HK-2 (cell line): ENCODE results near the gene RAB10.
"Not testable (repeated sequence)": the region's sequence is repeated elsewhere in the genome, so short reads cannot be mapped to it uniquely, and the experiment has no call there.

Experiments used
- DNase-seq: peaks from one replicate; pipeline ENCODE4 v3.0.0-alpha.2; 2018; ENCODE audit not compliant: unreplicated experiment

RAB10 gene

DNA sequence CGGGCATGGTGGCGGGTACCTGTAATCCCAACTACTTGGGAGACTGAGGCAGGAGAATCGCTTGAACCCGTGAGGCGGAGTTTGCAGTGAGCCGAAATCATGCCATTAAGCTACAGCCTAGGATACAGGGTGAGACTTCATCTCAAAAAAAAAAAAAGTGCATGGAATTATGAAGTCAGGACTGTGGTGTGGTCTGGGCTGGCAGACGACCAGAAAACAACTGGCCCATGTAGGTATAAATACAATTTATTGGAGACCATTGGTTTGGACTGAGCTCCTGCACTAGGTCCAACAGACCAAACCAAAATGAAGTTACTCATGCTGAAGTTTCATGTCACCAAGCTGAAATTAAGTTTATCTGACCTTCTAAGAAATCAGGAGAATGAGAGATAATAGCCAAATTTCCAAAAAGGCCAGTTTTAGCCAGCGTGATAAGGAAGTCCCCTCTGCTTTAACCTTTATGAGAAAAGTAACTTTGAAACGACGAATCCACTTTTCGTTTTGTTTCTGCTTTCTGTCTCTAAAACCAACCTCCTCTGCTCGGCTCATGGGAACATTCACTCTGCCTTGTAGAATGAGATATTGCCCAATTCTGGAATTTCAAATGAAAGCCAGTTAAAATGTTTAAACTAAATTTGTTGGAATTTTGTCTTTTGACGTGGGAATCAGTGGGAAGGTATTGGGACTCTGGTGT is 17.7 kb upstream of the RAB10 start:
- DNase-seq, result no peak

DNA sequence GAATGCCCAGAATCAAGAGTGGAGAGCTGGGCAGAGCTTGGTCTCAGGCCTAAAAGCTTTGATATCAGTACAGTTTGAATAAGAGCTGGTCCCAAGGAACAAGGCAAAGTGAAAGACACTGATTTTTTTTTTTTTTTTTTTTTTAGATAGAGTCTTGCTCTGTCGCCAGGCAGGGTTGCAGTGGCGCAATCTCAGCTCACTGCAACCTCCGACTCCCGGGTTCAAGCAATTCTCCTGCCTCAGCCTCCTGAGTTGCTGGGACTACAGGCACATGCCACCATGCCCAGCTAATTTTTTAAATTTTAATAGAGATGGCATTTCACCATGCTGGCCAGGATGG is 17.2 kb upstream of the RAB10 start:
- DNase-seq, result not testable (repeated sequence)

DNA sequence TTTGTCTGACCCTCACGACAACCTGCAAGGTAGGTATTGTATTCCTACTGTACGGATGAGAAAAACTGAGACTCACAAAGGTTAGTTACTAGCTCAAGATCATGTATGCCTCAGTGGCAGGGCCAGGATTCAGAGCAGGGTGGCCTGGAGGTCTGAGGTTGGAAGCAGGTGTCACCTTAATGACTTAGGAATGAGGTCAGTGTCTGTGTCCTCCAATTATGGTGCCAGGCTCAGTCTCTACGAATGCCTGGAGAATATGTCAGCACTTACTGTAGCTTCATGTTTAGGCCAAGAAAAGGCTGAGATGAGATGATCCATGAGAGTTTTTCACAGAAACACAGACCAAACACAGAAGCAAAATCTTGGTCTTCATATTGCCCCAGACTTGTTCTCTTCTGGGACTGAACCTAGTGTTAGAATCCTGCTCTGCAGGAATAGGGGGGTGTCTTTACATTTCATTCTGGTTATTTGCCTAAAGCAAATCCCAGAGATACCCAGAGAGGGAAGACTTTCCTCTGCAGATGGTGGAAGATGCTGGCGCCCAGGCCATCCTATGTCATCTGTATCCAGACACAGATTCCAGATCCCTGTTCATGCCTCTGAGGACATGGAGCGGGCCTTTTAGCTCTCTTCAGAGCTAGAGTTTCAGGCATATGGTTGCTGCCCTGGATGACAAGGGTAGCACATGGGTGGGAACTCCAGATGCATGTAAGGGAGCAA is 16.3 kb upstream of the RAB10 start:
- no peak for DNase-seq

DNA sequence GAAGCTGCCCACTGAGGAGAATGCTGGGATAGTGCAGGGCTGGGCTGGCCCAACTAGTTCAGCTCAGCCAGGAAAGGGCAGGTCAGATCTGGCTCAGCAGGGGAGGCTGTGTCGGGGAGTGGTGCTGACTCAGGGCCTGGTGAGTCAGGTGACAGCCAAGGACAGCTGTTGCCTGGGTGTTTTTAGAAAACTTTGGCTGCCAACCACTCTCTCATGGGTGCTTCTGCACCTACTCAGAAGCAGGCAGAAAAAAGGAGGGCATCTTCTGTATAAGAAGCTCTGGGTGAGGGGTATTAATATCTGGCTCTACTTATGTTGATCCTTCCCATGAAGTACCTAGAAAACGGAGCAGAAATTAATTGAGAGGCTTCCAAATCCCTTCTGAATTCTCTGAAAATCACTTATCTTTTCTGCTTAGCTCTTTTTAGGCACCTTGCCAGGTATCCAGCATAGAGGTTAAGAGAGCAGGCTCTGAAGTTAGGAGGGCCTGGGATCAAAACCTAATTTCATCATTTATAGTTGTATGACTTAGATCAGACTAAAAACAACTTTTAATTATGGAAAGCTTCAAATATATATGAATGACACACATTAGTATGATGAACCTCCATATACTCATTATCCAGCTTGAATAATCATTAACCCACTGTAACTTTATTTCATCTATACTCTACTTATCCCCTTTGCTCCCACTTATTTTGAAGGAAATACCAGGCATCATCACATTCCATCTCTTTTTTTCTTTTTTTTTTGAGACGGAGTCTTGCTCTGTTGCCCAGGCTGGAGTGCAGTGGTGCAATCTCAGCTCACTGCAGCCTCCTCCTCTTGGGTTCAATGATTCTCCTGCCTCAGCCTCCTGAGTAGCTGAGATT is 15.5 kb upstream of the RAB10 start:
- DNase-seq, result peak; percentile 78

DNA sequence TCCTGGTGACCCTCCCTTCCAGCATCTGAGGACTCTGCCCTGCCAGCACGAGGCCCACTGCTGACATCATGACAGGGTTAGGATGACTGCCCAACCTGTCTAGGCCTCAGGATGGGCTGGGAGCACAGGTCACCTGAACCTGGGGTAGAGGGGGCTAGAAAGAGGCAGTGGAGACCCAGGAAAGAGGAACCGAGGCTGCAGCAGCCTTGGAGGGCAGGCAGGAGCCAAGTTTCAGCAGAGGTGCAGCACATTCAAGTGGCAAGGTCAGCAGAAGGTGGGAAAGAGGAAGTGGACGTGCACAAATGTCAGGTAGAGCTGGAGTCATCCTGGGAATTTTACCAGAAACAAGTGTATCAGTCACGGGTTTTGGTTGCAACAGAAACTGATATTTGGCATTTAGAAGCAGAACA is 13.6 kb upstream of the RAB10 start:
- no peak for DNase-seq

- DNase-seq, result no peak
Observed at GRCh38 chr2:26024260-26024659, 9.6 kb upstream of the RAB10 start.

GRCh38 chr2:26025509-26025908 is 8.4 kb upstream of the RAB10 start:
- DNase-seq, result no peak

- DNase-seq, result not testable (repeated sequence)
Observed at GRCh38 chr2:26028083-26028482, 5.8 kb upstream of the RAB10 start.

DNA sequence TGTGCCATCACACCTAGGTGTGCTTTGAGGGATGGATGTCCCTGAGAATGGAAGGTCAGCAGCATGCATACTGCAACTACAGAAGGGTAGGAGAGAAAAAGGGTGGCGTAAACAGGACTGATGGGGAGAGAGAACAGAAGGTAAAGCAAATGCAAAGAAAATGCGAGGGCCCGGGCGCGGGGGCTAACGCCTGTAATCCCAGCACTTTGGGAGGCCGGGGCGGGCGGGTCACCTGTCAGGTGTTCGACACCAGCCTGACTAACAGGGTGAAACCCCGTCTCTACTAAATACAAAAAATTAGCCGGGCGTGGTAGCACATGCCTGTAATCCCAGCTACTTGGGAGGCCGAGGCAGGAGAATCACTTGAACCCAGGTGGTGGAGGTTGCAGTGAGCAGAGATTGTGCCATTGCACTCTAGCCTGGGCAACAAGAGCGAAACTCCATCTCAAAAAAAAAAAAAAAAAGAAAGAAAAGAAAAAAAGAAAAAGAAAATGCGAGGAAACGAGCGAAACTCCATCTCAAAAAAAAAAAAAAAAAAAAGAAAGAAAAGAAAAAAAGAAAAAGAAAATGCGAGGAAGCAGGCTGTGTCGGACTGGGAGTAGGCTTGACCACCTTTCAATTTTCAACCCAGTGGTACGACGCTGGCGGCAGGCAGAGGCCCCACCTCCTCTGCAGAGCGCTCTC is 1.2 kb upstream of the RAB10 start:
- DNase-seq, result not testable (repeated sequence)

DNA sequence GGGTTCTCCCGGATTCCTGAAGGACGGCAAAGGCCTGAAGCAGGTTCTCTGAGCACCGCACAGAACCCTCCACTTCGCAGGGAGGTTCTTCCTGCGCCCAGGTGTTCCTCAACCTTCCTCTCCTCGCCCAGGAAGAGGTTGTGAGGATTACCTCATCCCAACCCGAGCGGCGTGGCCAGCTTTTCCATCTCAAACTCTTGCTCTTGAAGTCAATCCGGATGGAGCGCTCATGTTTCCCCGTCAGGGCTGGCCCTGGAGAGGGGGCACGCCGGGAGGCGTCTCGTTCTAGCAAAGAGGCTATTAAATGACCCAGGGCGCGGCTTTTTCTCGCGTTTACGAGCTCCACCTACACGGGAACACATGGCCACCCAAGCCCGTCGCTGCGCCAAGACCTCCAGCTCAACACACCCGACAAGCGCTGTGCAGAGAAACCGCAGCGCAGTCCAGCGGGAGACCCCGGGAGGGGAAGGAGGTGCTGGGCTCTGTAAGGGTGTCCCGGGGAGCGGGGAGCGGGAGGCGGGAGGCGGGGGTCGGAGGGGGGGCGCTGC is 540 bp upstream of the RAB10 start:
- DNase-seq, result peak; percentile 73

GRCh38 chr2:26034637-26034992 is 731 bp downstream of the RAB10 start:
- no peak for DNase-seq

DNA sequence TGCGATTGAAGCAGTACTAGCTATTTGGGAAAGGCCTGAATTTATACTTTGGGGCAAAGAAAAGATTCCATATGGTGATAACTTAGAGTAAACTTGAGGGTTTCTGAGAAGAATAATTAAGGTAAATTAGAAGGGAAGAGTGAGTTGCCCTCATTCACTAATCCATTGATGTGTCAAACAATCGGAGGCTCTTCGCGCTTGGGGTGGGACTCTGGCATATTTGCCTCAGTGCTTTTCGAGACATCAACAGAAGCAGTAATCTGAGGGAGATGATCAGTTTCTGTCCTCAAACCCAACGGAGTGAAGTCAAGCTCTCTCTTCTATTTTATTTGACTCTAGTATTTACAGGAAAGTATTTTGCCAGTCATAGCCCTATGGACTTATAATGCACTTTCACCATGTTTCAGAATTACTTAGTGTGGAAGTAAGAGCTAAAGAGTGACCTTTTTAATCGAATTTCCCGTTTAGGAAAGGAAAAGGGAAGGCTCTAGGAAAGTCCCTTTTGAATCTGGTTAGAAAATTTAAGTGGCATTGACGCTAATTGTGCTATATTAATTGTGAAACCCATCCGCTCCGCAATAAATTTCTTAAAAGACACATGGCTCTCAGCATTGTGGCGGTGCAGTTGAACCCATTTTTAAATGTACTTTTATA is 1.3 kb downstream of the RAB10 start:
- no peak for DNase-seq

DNA sequence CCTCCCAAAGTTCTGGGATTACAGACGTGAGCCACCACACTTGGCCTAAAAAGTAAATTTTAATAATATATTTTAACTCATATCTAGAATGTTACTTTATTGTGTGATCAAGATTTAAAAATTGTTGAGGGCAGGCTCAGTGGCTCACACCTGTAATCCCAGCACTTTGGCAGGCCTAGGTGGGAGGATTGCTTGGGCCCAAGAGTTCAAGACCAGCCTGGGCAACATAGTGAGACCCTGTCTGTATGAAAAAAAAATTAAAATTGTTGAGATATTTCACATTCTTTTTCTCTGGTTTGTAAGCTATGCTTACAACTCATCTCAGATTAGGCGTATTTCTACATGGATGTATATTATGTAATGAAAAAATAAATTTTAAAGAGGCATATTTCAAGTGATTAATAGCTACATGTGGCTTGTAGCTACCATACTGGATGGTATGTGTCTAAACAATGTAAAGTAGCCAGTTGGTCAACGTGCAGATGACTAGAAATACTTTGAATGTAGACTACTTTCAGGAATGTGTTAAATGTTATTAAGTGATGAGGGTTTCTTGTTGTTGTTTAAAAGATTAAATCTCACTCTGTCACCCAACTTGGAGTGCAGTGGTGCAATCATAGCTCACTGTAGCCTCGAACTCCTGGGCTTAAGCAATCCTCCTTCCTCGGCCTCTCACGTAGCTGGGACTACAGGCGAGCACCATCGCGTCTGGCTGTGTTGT is 5.9 kb downstream of the RAB10 start:
- no peak for DNase-seq

GRCh38 chr2:26043109-26043508 is 9.2 kb downstream of the RAB10 start:
- no peak for DNase-seq

DNA sequence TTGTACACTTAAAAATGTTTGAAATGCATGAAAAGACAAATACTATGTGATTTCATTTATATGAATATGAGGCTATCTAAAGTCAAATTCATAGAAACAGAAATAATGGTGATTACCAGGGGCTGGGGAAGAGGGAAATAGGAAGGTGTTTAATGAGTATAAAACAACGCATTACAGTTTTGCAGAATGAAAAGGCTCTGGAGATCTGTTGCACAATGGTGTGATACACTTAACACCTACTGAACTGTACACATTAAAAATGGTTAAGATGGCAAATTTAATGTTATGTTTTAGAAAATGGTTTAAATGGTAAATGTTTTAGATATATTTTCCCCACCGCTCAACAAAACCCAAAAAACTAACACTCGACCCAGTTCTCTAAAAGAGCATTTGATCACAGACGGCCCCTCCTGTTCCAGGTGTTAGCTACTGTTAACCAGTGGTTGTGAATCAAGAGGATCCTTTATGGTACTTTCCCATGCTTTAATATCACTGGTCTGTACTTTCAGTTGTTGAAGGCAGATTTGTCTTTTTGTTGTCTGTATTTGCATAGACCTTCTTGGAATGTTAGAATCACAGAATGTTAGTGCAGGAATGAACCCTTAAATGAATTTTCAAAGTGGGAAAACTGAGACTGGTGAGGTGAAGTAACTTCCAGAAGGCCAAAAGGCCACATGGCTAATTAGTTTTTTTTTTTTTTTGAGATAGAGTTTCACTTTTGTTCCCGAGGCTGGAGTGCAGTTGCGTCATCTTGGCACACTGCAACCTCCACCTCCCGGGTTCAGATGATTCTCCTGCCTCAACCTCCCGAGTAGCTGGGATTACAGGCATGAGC is 10.2 kb downstream of the RAB10 start:
- no peak for DNase-seq

DNA sequence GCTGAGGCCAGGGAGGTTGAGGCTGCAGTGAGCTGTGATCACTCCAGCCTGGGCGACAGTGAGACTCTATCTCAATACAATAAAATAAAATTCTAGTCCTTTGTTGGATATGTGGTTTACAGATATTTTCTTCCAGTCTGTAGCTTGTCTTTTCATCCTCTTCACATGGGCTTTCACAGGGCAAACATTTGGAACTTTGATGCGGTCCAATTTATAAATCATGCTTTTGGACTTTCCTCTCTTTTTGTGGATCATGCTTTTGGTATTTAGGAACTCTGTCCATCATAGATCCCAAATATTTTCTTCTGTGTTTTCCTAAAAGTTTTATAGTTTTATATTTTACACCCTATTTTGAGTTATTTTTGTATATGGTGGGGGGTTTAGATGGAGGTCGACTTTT is 14.9 kb downstream of the RAB10 start:
- no peak for DNase-seq

GRCh38 chr2:26049641-26050040 is 15.8 kb downstream of the RAB10 start:
- no peak for DNase-seq

GRCh38 chr2:26052740-26053139 is 18.9 kb downstream of the RAB10 start:
- no peak for DNase-seq

- no peak for DNase-seq
Observed at GRCh38 chr2:26054598-26055348, 20.9 kb downstream of the RAB10 start.
